Dendritic cell treated with granulocyte-macrophage colony-stimulating factor and Interleukin-4, amounts not matched to agents 40 ng/mL and 50 ng/mL, for 4 days (primary cell): ENCODE data around the gene MMP27.

ENCODE experiments used
- H3K27ac Mint-ChIP-seq: one replicate; pipeline ENCODE4 v1.8.0; 2022; ENCODE audit warnings: mild to moderate bottlenecking, mixed read lengths
- H3K27me3 Mint-ChIP-seq: one replicate; pipeline ENCODE4 v1.8.0; 2022; ENCODE audit warnings: mild to moderate bottlenecking, mixed read lengths
- H3K36me3 Mint-ChIP-seq: one replicate; pipeline ENCODE4 v1.8.0; 2022; ENCODE audit warnings: low read depth, mixed read lengths
- H3K4me1 Mint-ChIP-seq: one replicate; pipeline ENCODE4 v1.8.0; 2022; ENCODE audit warnings: low read depth, mixed read lengths
- H3K4me3 Mint-ChIP-seq: one replicate; pipeline ENCODE4 v1.8.0; 2022; ENCODE audit warnings: mild to moderate bottlenecking, moderate library complexity, mixed read lengths
- H3K9me3 Mint-ChIP-seq: one replicate; pipeline ENCODE4 v1.8.0; 2022; ENCODE audit warnings: mixed read lengths
- intact Hi-C: fragments of 100-400 bp; cut with micrococcal nuclease; formaldehyde crosslinking; loops from one replicate; pipeline ENCODE4 v1.15.0; 2022

Gene MMP27

DNA sequence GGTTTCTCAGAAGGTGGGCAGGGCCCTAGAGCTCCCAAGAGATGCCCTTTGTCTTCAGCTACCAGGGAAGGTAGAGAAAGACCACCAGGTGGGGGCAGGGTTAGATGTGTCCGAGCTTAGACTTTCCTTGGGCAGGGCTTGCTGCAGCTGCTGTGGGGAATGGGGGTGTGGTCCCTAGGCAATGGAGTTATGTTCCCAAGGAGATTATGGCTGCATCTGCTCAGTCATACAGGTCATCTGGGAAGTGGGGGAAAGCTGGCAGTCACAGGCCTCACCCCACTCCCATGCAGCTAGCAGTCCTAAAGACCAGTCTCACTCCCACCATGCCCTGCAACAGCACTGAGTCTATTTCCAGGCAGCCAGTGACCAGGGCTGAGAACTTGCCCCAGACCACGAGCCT, 29.5 kb downstream of the MMP27 start:
- no peaks in the 10 kb centered on the region for H3K36me3 Mint-ChIP-seq
- H3K27me3 Mint-ChIP-seq: peaks cover 1% of the 10 kb centered on the region
- no peak overlapping the region for H3K27ac Mint-ChIP-seq
- H3K4me1 Mint-ChIP-seq: peaks cover 13% of the 10 kb centered on the region
- H3K9me3 Mint-ChIP-seq: no peaks in the 10 kb centered on the region
- intact Hi-C loops: no loop called here
- H3K4me3 Mint-ChIP-seq: no peak overlapping the region

DNA sequence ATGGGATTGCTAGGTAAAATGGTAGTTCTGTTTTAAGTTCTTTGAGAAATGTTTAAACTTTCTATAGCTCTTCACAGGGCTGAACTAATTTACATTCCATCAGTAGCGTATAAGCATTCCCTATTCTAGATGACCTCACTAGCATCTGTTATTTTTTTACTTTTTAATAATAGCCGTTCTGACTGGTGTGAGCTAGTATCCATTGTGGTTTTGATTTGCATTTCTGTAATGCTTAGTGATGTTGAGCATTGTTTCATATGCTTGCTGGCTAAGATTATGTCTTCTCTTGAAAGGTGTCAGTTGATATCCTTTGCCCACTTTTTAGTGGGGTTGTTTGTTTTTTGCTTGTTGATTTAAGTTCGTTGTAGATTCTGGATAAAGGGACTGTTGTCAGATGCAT, 35.9 kb downstream of the MMP27 start:
- Mint-ChIP-seq H3K4me3 (no peak overlapping the region), H3K27me3 (peaks cover 9% of the 10 kb centered on the region), H3K4me1 (peaks cover 5% of the 10 kb centered on the region), H3K27ac (no peak overlapping the region), H3K9me3 (no peaks in the 10 kb centered on the region), H3K36me3 (no peaks in the 10 kb centered on the region)
- intact Hi-C loops: loop anchor here (5.0 to 10.0 kb wide), 3 partner anchors 175 to 382 kb away; no protein-coding TSS in a partner anchor

DNA sequence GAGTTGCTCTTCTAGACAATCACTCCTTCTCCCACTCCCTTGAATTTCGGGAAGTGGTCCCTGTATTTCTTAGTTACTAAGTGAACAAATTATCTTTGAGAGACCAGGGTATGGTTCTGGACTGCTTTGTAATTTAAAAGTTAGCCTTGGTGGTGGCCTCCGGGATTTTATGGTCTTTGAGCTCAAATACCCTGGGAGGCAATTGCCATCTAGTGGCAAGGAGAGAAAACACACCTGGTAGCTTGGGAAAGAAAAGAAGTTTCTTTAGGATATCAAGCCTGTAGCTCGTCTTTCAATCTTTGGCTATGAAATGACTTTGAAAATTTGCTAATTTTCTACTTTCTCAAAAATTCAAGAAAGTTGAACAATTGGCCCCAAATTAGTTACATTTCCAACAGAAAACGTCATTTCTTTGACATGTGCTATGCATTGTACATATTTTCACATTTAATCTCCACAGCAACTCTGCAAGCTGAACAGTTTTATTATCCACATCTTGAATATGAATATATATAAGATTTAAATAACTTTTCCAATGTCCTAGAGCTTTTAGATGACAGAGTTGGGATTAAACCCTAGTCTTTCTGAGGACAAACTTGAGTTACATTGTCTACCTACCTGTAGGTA, 39.1 kb downstream of the MMP27 start:
- H3K9me3 Mint-ChIP-seq: no peaks in the 10 kb centered on the region
- intact Hi-C loops: loop anchor here (5.0 to 10.0 kb wide), 3 partner anchors 172 to 379 kb away; no protein-coding TSS in a partner anchor
- H3K27ac Mint-ChIP-seq: no peak overlapping the region
- peaks cover 7% of the 10 kb centered on the region for H3K27me3 Mint-ChIP-seq
- H3K4me3 Mint-ChIP-seq: no peak overlapping the region
- H3K4me1 Mint-ChIP-seq: peaks cover 5% of the 10 kb centered on the region
- H3K36me3 Mint-ChIP-seq: no peaks in the 10 kb centered on the region

DNA sequence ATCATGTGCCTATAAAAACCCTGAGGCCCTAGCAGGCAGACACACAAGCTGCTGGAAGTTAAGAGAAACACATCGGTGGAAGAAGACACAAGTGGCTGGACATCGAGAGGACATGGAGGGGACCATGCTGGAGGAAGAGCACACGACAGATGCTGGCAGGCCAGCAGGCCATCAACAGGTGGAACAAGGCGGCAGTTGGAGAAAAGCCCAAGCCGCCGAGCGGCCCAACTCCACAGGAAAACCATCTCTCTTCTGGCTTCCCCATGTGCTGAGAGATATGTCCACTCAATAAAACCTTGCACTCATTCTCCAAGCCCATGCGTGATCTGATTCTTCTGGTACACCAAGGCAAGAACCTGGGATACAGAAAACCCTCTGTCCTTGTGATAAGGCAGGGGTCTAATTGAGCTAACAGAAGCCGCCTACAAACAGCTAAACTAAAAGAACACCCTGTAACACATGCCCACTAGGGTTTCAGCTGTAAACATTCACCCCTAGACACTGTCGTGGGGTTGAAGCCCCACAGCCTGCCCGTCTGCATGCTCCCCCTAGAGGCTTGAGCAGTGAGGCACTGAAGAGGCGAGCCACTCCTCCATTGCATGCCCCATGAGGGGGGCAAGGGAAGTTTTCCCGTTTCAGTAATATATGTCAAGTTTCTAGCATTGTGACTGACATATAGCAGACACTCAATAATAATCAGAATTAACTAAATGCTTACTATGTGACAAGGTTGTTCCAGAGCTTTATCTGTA, 41.4 kb downstream of the MMP27 start:
- H3K9me3 Mint-ChIP-seq: no peaks in the 10 kb centered on the region
- intact Hi-C loops: loop anchor here (10.0 kb wide), 1 partner anchor 169 kb away; no protein-coding TSS in a partner anchor
- H3K4me1 Mint-ChIP-seq: peaks cover 5% of the 10 kb centered on the region
- H3K4me3 Mint-ChIP-seq: no peak overlapping the region
- no peaks in the 10 kb centered on the region for H3K36me3 Mint-ChIP-seq
- H3K27me3 Mint-ChIP-seq: peaks cover 7% of the 10 kb centered on the region
- H3K27ac Mint-ChIP-seq: no peak overlapping the region

DNA sequence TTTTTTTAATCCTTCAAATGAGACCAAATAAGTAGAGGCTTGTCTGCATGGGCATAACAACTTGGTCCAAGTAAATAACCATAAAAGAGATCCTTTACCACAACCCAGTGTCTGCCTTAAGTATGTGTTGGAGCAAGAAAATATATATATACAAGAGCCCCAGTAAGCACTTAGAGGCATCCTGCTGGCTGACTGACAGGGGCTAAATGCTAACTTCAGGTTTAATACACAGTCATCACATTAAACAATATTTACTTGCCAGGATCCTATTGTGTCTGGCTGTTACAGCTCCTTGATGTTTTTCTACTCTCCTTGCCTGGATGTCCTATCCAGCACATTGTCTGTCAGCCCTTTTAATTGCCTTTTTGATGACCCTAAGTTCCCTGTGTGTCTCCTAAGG, 43.0 kb downstream of the MMP27 start:
- Mint-ChIP-seq H3K27me3 (peaks cover 7% of the 10 kb centered on the region), H3K4me3 (no peak overlapping the region), H3K4me1 (peaks cover 5% of the 10 kb centered on the region), H3K27ac (no peak overlapping the region), H3K9me3 (no peaks in the 10 kb centered on the region), H3K36me3 (no peaks in the 10 kb centered on the region)
- intact Hi-C loops: loop anchor here (10.0 kb wide), 1 partner anchor 168 kb away; no protein-coding TSS in a partner anchor

DNA sequence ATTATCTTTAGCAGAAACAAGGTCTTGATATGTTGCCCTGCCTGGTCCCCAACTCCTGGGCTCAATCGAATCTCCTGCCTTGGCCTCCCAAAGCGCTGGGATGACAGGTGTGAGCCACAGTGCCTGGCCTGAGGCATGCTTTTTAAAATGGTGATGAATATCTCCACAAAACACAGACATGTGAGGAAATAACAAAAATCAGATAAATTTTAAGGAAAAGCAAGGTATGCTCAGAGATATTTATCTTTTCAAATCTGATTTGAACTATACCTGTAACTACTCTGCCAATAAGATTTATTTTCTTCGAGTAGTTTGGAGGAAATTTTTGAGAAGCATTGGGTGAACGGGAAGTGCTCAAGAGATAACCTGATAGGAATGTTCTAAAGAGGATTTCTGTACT, 44.5 kb downstream of the MMP27 start:
- H3K36me3 Mint-ChIP-seq: no peaks in the 10 kb centered on the region
- H3K9me3 Mint-ChIP-seq: peaks cover under 1% of the 10 kb centered on the region
- peaks cover 3% of the 10 kb centered on the region for H3K4me1 Mint-ChIP-seq
- H3K4me3 Mint-ChIP-seq: no peak overlapping the region
- H3K27ac Mint-ChIP-seq: no peak overlapping the region
- intact Hi-C loops: loop anchor here (10.0 kb wide), 1 partner anchor 166 kb away; no protein-coding TSS in a partner anchor
- H3K27me3 Mint-ChIP-seq: peaks cover 12% of the 10 kb centered on the region

DNA sequence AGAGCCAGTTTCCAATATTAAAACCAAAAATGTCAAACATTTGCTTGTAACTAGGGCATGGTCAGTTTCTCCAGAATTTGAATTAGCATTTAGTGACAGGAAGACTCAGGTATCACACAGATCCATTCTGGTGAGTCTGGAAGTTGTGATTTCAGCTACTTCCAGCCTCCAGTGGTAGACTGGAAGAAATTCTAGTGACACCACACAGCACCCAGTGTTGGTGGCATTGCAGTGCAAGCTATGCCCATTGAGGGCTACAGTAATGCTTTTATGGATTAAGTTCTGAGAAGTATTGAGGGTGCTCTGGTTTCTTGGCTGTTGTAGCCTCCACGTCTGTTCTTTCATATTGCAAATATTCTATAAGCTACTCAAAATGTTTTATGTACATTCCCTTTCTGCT, 49.0 kb downstream of the MMP27 start:
- peaks cover 8% of the 10 kb centered on the region for H3K27me3 Mint-ChIP-seq
- H3K36me3 Mint-ChIP-seq: no peaks in the 10 kb centered on the region
- intact Hi-C loops: no loop called here
- no peaks in the 10 kb centered on the region for H3K4me1 Mint-ChIP-seq
- H3K4me3 Mint-ChIP-seq: no peak overlapping the region
- peaks cover 9% of the 10 kb centered on the region for H3K9me3 Mint-ChIP-seq
- no peak overlapping the region for H3K27ac Mint-ChIP-seq

DNA sequence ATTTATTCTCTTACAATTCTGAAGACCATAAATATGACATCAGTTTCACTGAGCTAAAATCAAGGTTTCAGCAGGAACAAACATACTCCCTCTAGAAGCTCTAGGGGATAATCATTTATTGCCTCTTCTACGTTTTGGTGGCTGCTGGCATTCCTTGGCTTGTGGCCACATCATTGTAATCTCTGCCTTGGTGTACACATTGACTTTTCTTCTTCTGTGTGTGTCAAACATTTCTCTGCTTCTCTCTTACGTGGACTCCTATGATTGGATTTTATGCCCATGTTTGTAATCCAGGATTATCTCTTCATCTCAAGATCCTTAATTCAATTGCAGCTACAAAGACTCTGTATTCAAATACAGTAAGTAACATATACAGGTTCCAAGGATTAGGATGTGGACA, 50.0 kb downstream of the MMP27 start:
- Mint-ChIP-seq H3K27me3 (peaks cover 8% of the 10 kb centered on the region), H3K36me3 (no peaks in the 10 kb centered on the region), H3K27ac (no peak overlapping the region), H3K9me3 (peaks cover 9% of the 10 kb centered on the region), H3K4me1 (no peaks in the 10 kb centered on the region), H3K4me3 (no peak overlapping the region)
- intact Hi-C loops: no loop called here

DNA sequence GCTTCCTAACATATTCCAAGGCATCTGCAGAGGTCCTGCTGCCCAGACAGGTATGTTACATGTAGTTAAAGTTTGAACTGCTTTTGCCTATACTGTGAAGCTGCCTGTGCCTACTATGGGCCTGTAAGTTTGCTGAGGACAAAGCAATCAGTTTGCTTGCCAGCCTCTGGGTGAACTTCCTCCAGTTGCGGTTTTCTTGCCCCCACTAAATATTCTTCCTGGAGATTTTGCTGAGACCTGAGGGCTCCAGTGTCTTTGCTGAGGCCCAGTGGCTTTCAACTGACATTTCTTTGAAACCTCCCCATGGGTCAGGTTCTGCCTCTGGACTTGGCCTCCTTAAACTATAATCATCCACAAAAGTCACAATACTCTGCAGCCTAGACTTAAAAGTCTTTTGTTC, 50.8 kb downstream of the MMP27 start:
- H3K4me3 Mint-ChIP-seq: no peak overlapping the region
- no peaks in the 10 kb centered on the region for H3K4me1 Mint-ChIP-seq
- no peaks in the 10 kb centered on the region for H3K36me3 Mint-ChIP-seq
- intact Hi-C loops: no loop called here
- H3K27me3 Mint-ChIP-seq: peaks cover 8% of the 10 kb centered on the region
- peaks cover 9% of the 10 kb centered on the region for H3K9me3 Mint-ChIP-seq
- no peak overlapping the region for H3K27ac Mint-ChIP-seq

DNA sequence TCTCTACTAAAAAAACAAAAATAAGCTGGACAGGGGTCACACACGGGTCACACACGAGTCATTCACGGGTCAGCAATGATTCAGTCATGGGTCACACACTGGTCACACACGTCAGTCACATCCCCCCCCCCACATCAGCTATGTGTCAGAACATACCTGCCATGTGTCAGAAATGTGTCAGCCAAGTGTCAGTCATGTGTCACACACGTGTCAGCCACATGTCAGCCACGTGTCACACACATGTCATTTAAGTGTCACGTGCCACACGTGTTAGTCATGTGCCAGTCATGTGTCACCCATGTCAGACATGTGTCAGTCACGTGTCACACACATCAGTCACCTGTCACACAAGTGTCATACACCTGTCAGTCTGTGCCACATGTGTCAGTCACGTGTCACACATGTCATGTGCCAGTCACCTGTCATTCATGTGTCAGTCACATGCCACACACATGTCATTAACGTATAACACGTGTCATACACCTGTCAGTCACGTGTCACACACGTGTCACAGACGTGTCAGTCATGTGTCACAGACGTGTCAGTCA, 51.8 kb downstream of the MMP27 start:
- no peak overlapping the region for H3K4me3 Mint-ChIP-seq
- intact Hi-C loops: no loop called here
- H3K9me3 Mint-ChIP-seq: peaks cover 9% of the 10 kb centered on the region
- H3K36me3 Mint-ChIP-seq: no peaks in the 10 kb centered on the region
- H3K4me1 Mint-ChIP-seq: no peaks in the 10 kb centered on the region
- H3K27ac Mint-ChIP-seq: no peak overlapping the region
- H3K27me3 Mint-ChIP-seq: peaks cover 8% of the 10 kb centered on the region

DNA sequence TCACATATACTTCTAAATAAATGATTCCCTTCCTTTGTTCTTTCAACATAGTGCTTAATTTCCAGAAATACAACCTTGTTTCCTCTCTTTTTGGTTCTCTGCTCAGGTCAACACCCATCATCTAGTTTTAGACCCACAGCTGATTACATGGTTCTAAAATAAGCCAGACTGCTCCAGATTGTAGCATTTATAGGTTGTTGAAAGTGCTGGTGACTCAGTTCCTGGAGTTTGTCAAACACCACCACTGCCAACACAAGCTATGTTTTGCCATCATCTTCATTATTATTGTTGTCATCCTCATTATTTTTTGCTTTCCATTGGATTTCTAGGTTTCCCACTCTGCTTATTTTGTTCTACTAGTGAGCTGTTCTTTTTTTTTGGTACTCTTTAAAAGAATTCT, 58.1 kb downstream of the MMP27 start:
- H3K9me3 Mint-ChIP-seq: no peaks in the 10 kb centered on the region
- peaks cover 2% of the 10 kb centered on the region for H3K27me3 Mint-ChIP-seq
- intact Hi-C loops: no loop called here
- H3K27ac Mint-ChIP-seq: no peak overlapping the region
- no peak overlapping the region for H3K4me3 Mint-ChIP-seq
- H3K4me1 Mint-ChIP-seq: no peaks in the 10 kb centered on the region
- H3K36me3 Mint-ChIP-seq: no peaks in the 10 kb centered on the region

DNA sequence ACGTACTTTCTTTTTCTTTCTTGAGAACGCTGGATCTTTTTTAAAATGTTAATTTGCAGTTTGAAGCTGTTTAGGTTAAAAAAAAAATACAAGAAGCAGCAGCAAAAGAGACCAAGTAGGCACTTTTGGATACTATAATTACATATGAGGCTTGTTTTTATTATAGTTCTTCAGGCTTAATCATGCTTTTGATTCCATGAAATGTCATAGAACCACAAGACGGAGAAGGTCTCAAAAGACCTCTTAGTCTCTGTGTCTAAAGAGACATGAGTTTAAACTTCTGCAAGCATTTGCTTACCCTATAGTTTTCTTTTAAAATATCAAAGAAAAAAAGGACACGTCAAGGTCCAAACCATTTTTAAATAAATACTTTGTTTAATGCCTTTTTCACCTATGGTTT, 61.6 kb downstream of the MMP27 start:
- Mint-ChIP-seq H3K4me1 (no peaks in the 10 kb centered on the region), H3K36me3 (no peaks in the 10 kb centered on the region), H3K4me3 (no peak overlapping the region), H3K27me3 (peaks cover 1% of the 10 kb centered on the region), H3K9me3 (no peaks in the 10 kb centered on the region), H3K27ac (no peak overlapping the region)
- intact Hi-C loops: no loop called here
